Lung (tissue), 12 donors: ENCODE data around the gene STX16. TPM values are rescaled to one million over a fixed set of nuclear protein-coding genes. Genes with fewer than 3 reads are reported as not detected.

Source experiments
- ATAC-seq: fragments of 200-7000 bp; cut with Tn5 transposase; one replicate; pipeline ENCODE4 v1.9.1; 2020; ENCODE audit warnings: moderate number of reproducible peaks; ENCODE audit not compliant: insufficient read depth, low FRiP score
- DNase-seq, 3 donors: peaks; one replicate each; pipeline ENCODE4 v3.0.0-alpha.2; 2013 to 2017
- H3K27ac ChIP-seq, 2 donors: one replicate each; pipeline ENCODE4 v1.5.1; 2013; ENCODE audit warnings: mild to moderate bottlenecking in 2 of 2, moderate library complexity in 2 of 2, control low read depth in 1 of 2, inconsistent platforms in 1 of 2, low read depth in 1 of 2, low read length in 1 of 2
- H3K27me3 ChIP-seq, 3 donors: one replicate each; pipeline ENCODE4 v1.5.1; 2013; ENCODE audit warnings: low read length in 2 of 3; ENCODE audit not compliant: control insufficient read depth in 3 of 3, insufficient read depth in 3 of 3
- H3K36me3 ChIP-seq, 4 donors: one replicate each; pipeline ENCODE4 v1.5.1; 2013; ENCODE audit warnings: low read length in 4 of 4, mild to moderate bottlenecking in 1 of 4, moderate library complexity in 1 of 4; ENCODE audit not compliant: control insufficient read depth in 4 of 4, insufficient read depth in 4 of 4
- H3K4me1 ChIP-seq, 5 donors: one replicate each; pipeline ENCODE4 v1.5.1; 2013; ENCODE audit warnings: low read length in 5 of 5, mild to moderate bottlenecking in 2 of 5, moderate library complexity in 1 of 5; ENCODE audit not compliant: control insufficient read depth in 5 of 5, insufficient read depth in 5 of 5
- H3K4me3 ChIP-seq: one replicate; pipeline ENCODE4 v1.5.1; 2013; ENCODE audit warnings: mild to moderate bottlenecking, control low read depth, moderate library complexity
- H3K9ac ChIP-seq, 2 donors: one replicate each; pipeline ENCODE4 v1.5.1; 2013; ENCODE audit warnings: low read length in 2 of 2, control low read depth in 1 of 2; ENCODE audit not compliant: insufficient read depth in 1 of 2
- H3K9me3 ChIP-seq, 4 donors: one replicate each; pipeline ENCODE4 v1.5.1; 2013; ENCODE audit warnings: low read length in 3 of 4, mild to moderate bottlenecking in 1 of 4, moderate library complexity in 1 of 4; ENCODE audit not compliant: control insufficient read depth in 4 of 4, insufficient read depth in 3 of 4
- CTCF ChIP-seq: IDR thresholded peaks from 2 replicates; pipeline ENCODE4 v1.5.1; 2012; ENCODE audit warnings: mild to moderate bottlenecking; ENCODE audit errors: control extremely low read depth, extremely low read depth
- WGBS, 2 donors: extraction: QIAGEN DNeasy Blood & Tissue Kit; methylation state at CpG; one replicate each; pipeline ENCODE4 v1.1.7; 2013; 5-methylcytosine and 5-hydroxymethylcytosine counted together
- polyA plus RNA-seq, 2 donors: library from polyadenylated mRNA; stranded (reverse); fragments of 200-250 nt; gene quantifications; one replicate each; pipeline ENCODE4 v1.2.1, GENCODE V29; 2013
- total RNA-seq, 2 donors: library from RNA; depleted of rRNA in 1 of 2; stranded (reverse); fragments of >200 nt in 1 of 2; gene quantifications; one replicate each; pipeline ENCODE4 v1.2.1, GENCODE V29; 2014 to 2021
- donor health status: control.
- donor health status: control.
- donor health status: Bipolar disorder and iron deficiency.
- donor health status: healthy.
- donor health status: DM: yes; HTN: yes; CAD: no.

The STX16 gene
- total and polyA plus RNA-seq, 4 donors: 37.1 to 85.2 (median 46.9) TPM

- H3K9ac ChIP-seq: no peak overlapping the region
- TF ChIP-seq CTCF: no peak
- no peak overlapping the region for H3K4me3 ChIP-seq
- no peaks in the 10 kb centered on the region for H3K27me3 ChIP-seq
- WGBS, 2 donors: 83 to 89% methylated on average over 14 to 16 of the region's 17 CpGs
- no peaks in the 10 kb centered on the region for H3K9me3 ChIP-seq
- H3K27ac ChIP-seq: no peak overlapping the region
- no peaks in the 10 kb centered on the region for H3K4me1 ChIP-seq
- peak in 1 of 3 donors; percentile 9 for DNase-seq
- H3K36me3 ChIP-seq: peaks cover 0 to 15% (median 0%) of the 10 kb centered on the region in 4 donors
- no peak for ATAC-seq
Measured at GRCh38 chr20:58710481-58711265, 59.6 kb downstream of the STX16 start.

- 92 to 94% methylated on average over 21 of the region's 21 CpGs for WGBS, 2 donors
- no peak for TF ChIP-seq CTCF
- peaks cover 0 to 15% (median 0%) of the 10 kb centered on the region in 4 donors for H3K36me3 ChIP-seq
Measured at GRCh38 chr20:58711266-58712051, 60.4 kb downstream of the STX16 start.

GRCh38 chr20:58712151-58712791 lies 61.2 kb downstream of the STX16 start:
- Histone ChIP-seq H3K4me3 (no peak overlapping the region), H3K9me3 (no peaks in the 10 kb centered on the region), H3K27ac (no peak overlapping the region), H3K4me1 (peaks cover 0 to 7% (median 0%) of the 10 kb centered on the region in 5 donors), H3K9ac (no peak overlapping the region), H3K27me3 (no peaks in the 10 kb centered on the region), H3K36me3 (peaks cover 0 to 11% (median 0%) of the 10 kb centered on the region in 4 donors)
- peak in 1 of 3 donors; percentile 9 for DNase-seq
- no peak for ATAC-seq
- 86 to 94% methylated on average over 17 to 19 of the region's 19 CpGs for WGBS, 2 donors
- TF ChIP-seq CTCF: no peak

More at GRCh38 chr20:58711266-58712051, 60.4 kb downstream of the STX16 start:
- DNase-seq (peak in 1 of 3 donors; percentile 9), ATAC-seq (no peak)
- H3K4me3 ChIP-seq: no peak overlapping the region
- H3K9ac ChIP-seq: no peak overlapping the region
- H3K4me1 ChIP-seq: peaks cover 0 to 1% (median 0%) of the 10 kb centered on the region in 5 donors
- no peaks in the 10 kb centered on the region for H3K9me3 ChIP-seq
- no peak overlapping the region for H3K27ac ChIP-seq
- H3K27me3 ChIP-seq: no peaks in the 10 kb centered on the region
